Measurements from ENCODE around the gene PHF12.

- TF ChIP-seq CTCF (IDR thresholded peaks at IDR 0.05; ENCODE audit: low read length) (no peak), EZH2 (IDR thresholded peaks at IDR 0.05; ENCODE audit: borderline replicate concordance, low read length) (no peak)
These were observed 45.3 kb upstream of the PHF12 start for GRCh38 chr17:28996554-28997096.
